Osteoblast (primary cell): ENCODE results near the gene NOS3. TPM values are rescaled to one million over a fixed set of nuclear protein-coding genes. Genes with fewer than 3 reads are reported as not detected.

Experiments
- DNase-seq: peaks from one replicate; pipeline ENCODE4 v3.0.0; 2011; ENCODE audit warnings: low spot score, mixed read lengths; ENCODE audit not compliant: insufficient read length; ENCODE audit errors: missing footprints
- H2AFZ ChIP-seq: 2 replicates; pipeline ENCODE4 v1.6.0; 2011; ENCODE audit warnings: mild to moderate bottlenecking, low read length
- H3K27ac ChIP-seq: 2 replicates; pipeline ENCODE4 v1.5.1; 2011; ENCODE audit warnings: mild to moderate bottlenecking, low read depth, low read length, moderate library complexity
- H3K27me3 ChIP-seq: 2 replicates; pipeline ENCODE4 v1.6.0; 2012; ENCODE audit warnings: mild to moderate bottlenecking, control low read depth, inconsistent platforms, low read length, moderate library complexity; ENCODE audit not compliant: insufficient read depth
- H3K36me3 ChIP-seq: 2 replicates; pipeline ENCODE4 v1.5.1; 2011; ENCODE audit warnings: mild to moderate bottlenecking, low read length, control low read depth, moderate library complexity; ENCODE audit not compliant: insufficient read depth
- H3K4me1 ChIP-seq: 2 replicates; pipeline ENCODE4 v1.5.1; 2011; ENCODE audit warnings: mild to moderate bottlenecking, low read length, control low read depth, moderate library complexity; ENCODE audit not compliant: insufficient read depth
- H3K4me2 ChIP-seq: 2 replicates; pipeline ENCODE4 v1.6.0; 2011; ENCODE audit warnings: mild to moderate bottlenecking, low read length; ENCODE audit not compliant: insufficient read depth
- H3K4me3 ChIP-seq: fragments of 200-600 bp; sonication (generic); 3 replicates; pipeline ENCODE4 v1.5.1; 2012; ENCODE audit warnings: mild to moderate bottlenecking, low read length, inconsistent platforms; ENCODE audit not compliant: insufficient read depth
- H3K79me2 ChIP-seq: 2 replicates; pipeline ENCODE4 v1.6.0; 2012; ENCODE audit warnings: mild to moderate bottlenecking, low read length, control low read depth, inconsistent platforms; ENCODE audit not compliant: insufficient read depth
- H3K9me3 ChIP-seq: 2 replicates; pipeline ENCODE4 v1.5.1; 2011; ENCODE audit warnings: low read depth, low read length, control low read depth
- H4K20me1 ChIP-seq: 2 replicates; pipeline ENCODE4 v1.6.0; 2012; ENCODE audit warnings: mild to moderate bottlenecking, low read length, control low read depth; ENCODE audit not compliant: insufficient read depth
- total RNA-seq: library from RNA; depleted of rRNA; stranded (reverse); fragments of >200 nt; gene quantifications from 2 replicates; pipeline ENCODE4 v1.2.3, GENCODE V29; 2012
- TF ChIP-seq, protein P1 (sequence below): IDR thresholded peaks from 2 replicates; pipeline ENCODE4 v1.5.1; 2011; ENCODE audit warnings: mild to moderate bottlenecking, low read depth, low read length, moderate library complexity; ENCODE audit errors: extremely low read depth

The NOS3 gene
- total RNA-seq, 1 donor = not detected

DNA sequence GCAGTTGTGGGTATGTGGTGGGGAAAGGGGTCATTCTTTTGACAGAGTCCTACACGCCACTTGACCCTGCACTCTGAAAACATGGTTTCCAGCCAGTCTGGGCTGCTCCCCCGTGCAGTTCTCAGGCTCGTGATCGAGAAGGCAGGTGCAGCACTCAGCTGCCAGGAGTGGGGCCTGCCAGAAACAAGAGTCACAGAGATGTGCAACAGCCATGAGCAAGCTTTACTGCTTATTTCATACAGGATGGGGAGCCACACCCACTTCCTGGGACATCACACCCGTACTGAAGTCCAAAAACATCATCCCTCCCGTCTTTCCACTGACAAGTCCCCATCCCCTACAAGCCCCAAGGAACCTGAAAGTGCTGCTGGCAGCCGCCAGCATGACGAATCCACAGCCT is 24.1 kb downstream of the NOS3 start:
- H3K36me3 ChIP-seq = no peaks in the 10 kb centered on the region
- no peaks in the 10 kb centered on the region for H3K9me3 ChIP-seq

DNA sequence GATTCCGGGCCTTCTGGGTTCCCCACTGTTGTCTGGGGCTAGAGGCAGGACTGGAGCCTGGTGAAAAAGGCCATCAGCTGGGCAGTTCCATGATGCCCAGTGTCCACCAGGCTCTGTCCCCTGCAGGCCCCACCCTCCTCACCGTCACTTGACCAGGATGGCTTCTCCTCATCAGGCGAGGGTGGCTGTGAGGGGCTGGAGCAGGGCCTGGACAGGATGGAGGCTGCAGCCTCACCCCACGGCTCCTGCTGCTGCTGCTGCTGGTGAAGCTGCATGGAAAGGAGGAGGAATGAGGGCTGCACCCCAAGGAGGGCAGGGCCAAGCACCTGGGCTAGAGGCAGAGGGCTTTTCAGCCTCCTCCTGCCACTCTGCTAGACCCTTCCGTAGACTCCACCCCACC is 25.1 kb downstream of the NOS3 start:
- no peaks in the 10 kb centered on the region for H3K79me2 ChIP-seq
- DNase-seq = peak; percentile 78
- H3K4me3 ChIP-seq = no peak overlapping the region
- H3K4me2 ChIP-seq = no peak overlapping the region
- no peak overlapping the region for H2AFZ ChIP-seq
- TF ChIP-seq, protein P1, sequence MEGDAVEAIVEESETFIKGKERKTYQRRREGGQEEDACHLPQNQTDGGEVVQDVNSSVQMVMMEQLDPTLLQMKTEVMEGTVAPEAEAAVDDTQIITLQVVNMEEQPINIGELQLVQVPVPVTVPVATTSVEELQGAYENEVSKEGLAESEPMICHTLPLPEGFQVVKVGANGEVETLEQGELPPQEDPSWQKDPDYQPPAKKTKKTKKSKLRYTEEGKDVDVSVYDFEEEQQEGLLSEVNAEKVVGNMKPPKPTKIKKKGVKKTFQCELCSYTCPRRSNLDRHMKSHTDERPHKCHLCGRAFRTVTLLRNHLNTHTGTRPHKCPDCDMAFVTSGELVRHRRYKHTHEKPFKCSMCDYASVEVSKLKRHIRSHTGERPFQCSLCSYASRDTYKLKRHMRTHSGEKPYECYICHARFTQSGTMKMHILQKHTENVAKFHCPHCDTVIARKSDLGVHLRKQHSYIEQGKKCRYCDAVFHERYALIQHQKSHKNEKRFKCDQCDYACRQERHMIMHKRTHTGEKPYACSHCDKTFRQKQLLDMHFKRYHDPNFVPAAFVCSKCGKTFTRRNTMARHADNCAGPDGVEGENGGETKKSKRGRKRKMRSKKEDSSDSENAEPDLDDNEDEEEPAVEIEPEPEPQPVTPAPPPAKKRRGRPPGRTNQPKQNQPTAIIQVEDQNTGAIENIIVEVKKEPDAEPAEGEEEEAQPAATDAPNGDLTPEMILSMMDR = no peak
- H3K9me3 ChIP-seq = no peaks in the 10 kb centered on the region
- H3K27me3 ChIP-seq = peaks cover 40% of the 10 kb centered on the region
- H3K4me1 ChIP-seq = peaks cover 9% of the 10 kb centered on the region
- no peaks in the 10 kb centered on the region for H4K20me1 ChIP-seq
- no peak overlapping the region for H3K27ac ChIP-seq
- H3K36me3 ChIP-seq = no peaks in the 10 kb centered on the region

More for the DNA sequence above, 24.1 kb downstream of the NOS3 start:
- H3K4me1 ChIP-seq = peaks cover 9% of the 10 kb centered on the region
- TF ChIP-seq, protein P1 = no peak
- H3K27ac ChIP-seq = no peak overlapping the region
- no peak overlapping the region for H3K4me2 ChIP-seq
- peaks cover 31% of the 10 kb centered on the region for H3K27me3 ChIP-seq
- no peak overlapping the region for H3K4me3 ChIP-seq
- no peaks in the 10 kb centered on the region for H3K79me2 ChIP-seq
- DNase-seq = peak; percentile 87
- H2AFZ ChIP-seq = no peak overlapping the region
- no peaks in the 10 kb centered on the region for H4K20me1 ChIP-seq

DNA sequence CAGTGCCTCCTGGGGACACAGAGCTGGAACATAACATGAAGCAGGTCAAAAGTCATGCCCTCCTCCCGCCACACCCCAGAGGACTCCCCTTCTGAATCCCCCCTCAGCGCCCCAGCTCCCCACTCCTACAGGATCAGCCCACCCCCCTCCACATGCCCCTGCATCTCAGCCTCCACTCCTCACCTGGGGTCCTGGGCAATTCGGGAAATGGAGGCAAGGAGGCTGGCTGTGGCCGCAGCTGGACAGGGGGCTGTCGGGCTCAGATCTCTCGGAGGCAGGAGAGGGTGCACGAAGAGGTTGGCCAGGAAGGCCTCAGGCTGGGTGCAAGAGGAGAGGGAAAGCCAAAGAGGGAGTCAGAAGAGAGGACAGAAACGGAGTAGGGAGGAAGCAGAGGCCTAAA is 25.7 kb downstream of the NOS3 start:
- TF ChIP-seq, protein P1 = no peak
- peaks cover 40% of the 10 kb centered on the region for H3K27me3 ChIP-seq
- H3K9me3 ChIP-seq = no peaks in the 10 kb centered on the region
- H3K4me3 ChIP-seq = no peak overlapping the region
- H3K27ac ChIP-seq = no peak overlapping the region
- H3K4me1 ChIP-seq = peaks cover 9% of the 10 kb centered on the region
- H3K36me3 ChIP-seq = no peaks in the 10 kb centered on the region
- no peak overlapping the region for H3K4me2 ChIP-seq
- H3K79me2 ChIP-seq = no peaks in the 10 kb centered on the region
- no peaks in the 10 kb centered on the region for H4K20me1 ChIP-seq
- no peak overlapping the region for H2AFZ ChIP-seq
- DNase-seq = no peak

DNA sequence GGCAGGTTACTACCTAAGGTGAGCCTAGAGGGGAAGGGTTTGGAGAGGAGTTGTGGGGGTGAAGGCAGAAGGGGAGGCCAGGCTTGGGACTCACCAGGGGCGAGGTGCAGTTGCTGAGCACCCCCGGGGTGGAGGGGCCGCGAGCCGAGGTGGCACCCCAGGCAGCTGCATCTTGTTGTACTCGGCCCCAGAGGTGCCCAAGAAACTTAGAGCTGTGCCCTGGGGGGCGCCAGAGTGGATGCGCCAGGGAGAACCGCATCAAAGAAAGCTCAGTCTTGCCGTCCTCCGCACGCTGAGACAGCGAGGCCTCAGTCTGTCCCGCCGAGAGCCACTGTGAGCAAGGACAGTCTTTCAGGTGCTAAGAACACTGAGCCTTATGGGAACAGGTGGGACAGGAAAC is 26.1 kb downstream of the NOS3 start:
- no peaks in the 10 kb centered on the region for H3K36me3 ChIP-seq
- no peak for DNase-seq
- H2AFZ ChIP-seq = no peak overlapping the region
- H3K9me3 ChIP-seq = no peaks in the 10 kb centered on the region
- no peaks in the 10 kb centered on the region for H3K79me2 ChIP-seq
- H3K27me3 ChIP-seq = peaks cover 42% of the 10 kb centered on the region
- no peak overlapping the region for H3K4me3 ChIP-seq
- H3K4me2 ChIP-seq = no peak overlapping the region
- H4K20me1 ChIP-seq = no peaks in the 10 kb centered on the region
- TF ChIP-seq, protein P1 = no peak
- H3K27ac ChIP-seq = no peak overlapping the region
- H3K4me1 ChIP-seq = peaks cover 9% of the 10 kb centered on the region
